HepG2 (cell line): ENCODE measurements around the gene MCAM. TPM values are rescaled to one million over a fixed set of nuclear protein-coding genes. Genes with fewer than 3 reads are reported as not detected.

ENCODE experiments used
- AGO2 ChIP-seq: fragments of 200-400 bp; formaldehyde crosslinking; optimal IDR thresholded peaks from 2 replicates; pipeline ENCODE3; 2017; ENCODE audit warnings: mild to moderate bottlenecking, low read depth, low read length, moderate library complexity
- ARNT ChIP-seq: fragments of 450-650 bp; IDR thresholded peaks from 2 replicates; pipeline ENCODE4 v1.6.1; 2017
- EEA1 ChIP-seq: sonication (generic); formaldehyde crosslinking; IDR thresholded peaks from 2 replicates; pipeline ENCODE4 v1.5.1; 2020; ENCODE audit warnings: mild to moderate bottlenecking, missing genetic modification reagents, borderline replicate concordance
- KAT7 ChIP-seq: IDR thresholded peaks from 2 replicates; pipeline ENCODE4 v1.6.1; 2018; ENCODE audit warnings: borderline replicate concordance, missing compliant biosample characterization
- KDM3A ChIP-seq: IDR thresholded peaks from 2 replicates; pipeline ENCODE4 v1.6.1; 2018; ENCODE audit warnings: low read depth, missing compliant biosample characterization
- KMT2A ChIP-seq: sonication (generic); formaldehyde crosslinking; IDR thresholded peaks from 2 replicates; pipeline ENCODE4 v1.4.0; 2020; ENCODE audit warnings: missing genetic modification reagents
- NFYB ChIP-seq: sonication (generic); formaldehyde crosslinking; IDR thresholded peaks from 2 replicates; pipeline ENCODE4 v1.4.0; 2020; ENCODE audit warnings: missing genetic modification reagents
- POLR2G ChIP-seq: fragments of 200-400 bp; formaldehyde crosslinking; IDR thresholded peaks from 2 replicates; pipeline ENCODE4 v1.6.1; 2018; ENCODE audit warnings: mild to moderate bottlenecking, low read depth, low read length, moderate library complexity
- SP2 ChIP-seq: sonication (generic); formaldehyde crosslinking; IDR thresholded peaks from 2 replicates; pipeline ENCODE4 v1.5.1; 2020; ENCODE audit warnings: mild to moderate bottlenecking, missing genetic modification reagents
- SP4 ChIP-seq: sonication (generic); formaldehyde crosslinking; IDR thresholded peaks from 2 replicates; pipeline ENCODE4 v1.8.1; 2023; ENCODE audit warnings: mild to moderate bottlenecking, missing genetic modification reagents
- TBP ChIP-seq: sonication (generic); formaldehyde crosslinking; IDR thresholded peaks from 2 replicates; pipeline ENCODE4 v1.5.0; 2020; ENCODE audit warnings: missing genetic modification reagents
- ZMYM4 ChIP-seq: sonication (generic); formaldehyde crosslinking; IDR thresholded peaks from 2 replicates; pipeline ENCODE4 v1.8.1; 2023; ENCODE audit warnings: mild to moderate bottlenecking, missing genetic modification reagents
- ZNF121 ChIP-seq: sonication (generic); formaldehyde crosslinking; IDR thresholded peaks from 2 replicates; pipeline ENCODE4 v1.5.0; 2020; ENCODE audit warnings: mild to moderate bottlenecking, missing genetic modification reagents
- ZNF430 ChIP-seq: sonication (generic); formaldehyde crosslinking; IDR thresholded peaks from 2 replicates; pipeline ENCODE4 v1.9.0; 2021; ENCODE audit warnings: mild to moderate bottlenecking, missing genetic modification reagents
- ZNF549 ChIP-seq: sonication (generic); formaldehyde crosslinking; IDR thresholded peaks from 2 replicates; pipeline ENCODE4 v1.5.0; 2020; ENCODE audit warnings: missing genetic modification reagents
- ZNF724P ChIP-seq: sonication (generic); formaldehyde crosslinking; IDR thresholded peaks from 2 replicates; pipeline ENCODE4 v1.8.0; 2022; ENCODE audit warnings: missing genetic modification reagents, borderline replicate concordance
- ZNF772 ChIP-seq: sonication (generic); formaldehyde crosslinking; IDR thresholded peaks from 2 replicates; pipeline ENCODE4 v1.5.0; 2020; ENCODE audit warnings: mild to moderate bottlenecking, missing genetic modification reagents
- ZNF777 ChIP-seq: sonication (generic); formaldehyde crosslinking; IDR thresholded peaks from 2 replicates; pipeline ENCODE4 v1.4.0; 2020; ENCODE audit warnings: missing genetic modification reagents
- ZNF841 ChIP-seq: sonication (generic); formaldehyde crosslinking; IDR thresholded peaks from 2 replicates; pipeline ENCODE4 v1.8.1; 2023; ENCODE audit warnings: missing genetic modification reagents, borderline replicate concordance
- ZSCAN31 ChIP-seq: sonication (generic); formaldehyde crosslinking; IDR thresholded peaks from 2 replicates; pipeline ENCODE4 v1.5.0; 2020; ENCODE audit warnings: low read depth, mild to moderate bottlenecking, missing genetic modification reagents
- polyA plus RNA-seq, 8 experiments: library from polyadenylated mRNA; depleted of rRNA in 3 of 8; stranded (reverse) in 7 of 8; unstranded in 1 of 8; fragments of >200 nt; fragmentation: Illumina TruSeq in 4 of 8; extraction: Trizol in 4 of 8; gene quantifications; 2 replicates each; pipeline versions ENCODE4 v1.2.1 to v1.2.3, GENCODE V29; 2011 to 2016; ENCODE audit warnings: low read depth in 4 of 8, missing spikeins in 1 of 8, mixed read lengths in 1 of 8; ENCODE audit not compliant: insufficient read depth in 1 of 8
- total RNA-seq, 5 experiments: library from RNA; depleted of rRNA; stranded (reverse); fragments of >200 nt; fragmentation: Illumina TruSeq; extraction: Trizol; gene quantifications; 2 replicates each; pipeline ENCODE4 v1.2.3, GENCODE V29; 2016; ENCODE audit warnings: low read depth in 1 of 5
- TF ChIP-seq, protein P1 (sequence below): sonication (generic); formaldehyde crosslinking; IDR thresholded peaks from 2 replicates; pipeline ENCODE4 v1.4.0; 2020; ENCODE audit warnings: missing genetic modification reagents, borderline replicate concordance
- TF ChIP-seq, protein P2 (sequence below): IDR thresholded peaks from 2 replicates; pipeline ENCODE4 v1.6.1; 2016; ENCODE audit warnings: mild to moderate bottlenecking, missing biosample characterization, missing genetic modification reagents
- TF ChIP-seq, protein P3 (sequence below): sonication (generic); formaldehyde crosslinking; IDR thresholded peaks from 2 replicates; pipeline ENCODE4 v1.4.0; 2020; ENCODE audit warnings: missing genetic modification reagents
- TF ChIP-seq, protein P4 (sequence below): IDR thresholded peaks from 2 replicates; pipeline ENCODE4 v1.6.1; 2018; ENCODE audit warnings: missing genetic modification reagents, mild to moderate bottlenecking, missing compliant biosample characterization

MCAM gene
- total and polyA plus RNA-seq, 2 of the 13 experiments (the other 11 are each of a cell fraction or from before 2014, with no cell fraction given): 12.1 to 15.2 TPM

DNA sequence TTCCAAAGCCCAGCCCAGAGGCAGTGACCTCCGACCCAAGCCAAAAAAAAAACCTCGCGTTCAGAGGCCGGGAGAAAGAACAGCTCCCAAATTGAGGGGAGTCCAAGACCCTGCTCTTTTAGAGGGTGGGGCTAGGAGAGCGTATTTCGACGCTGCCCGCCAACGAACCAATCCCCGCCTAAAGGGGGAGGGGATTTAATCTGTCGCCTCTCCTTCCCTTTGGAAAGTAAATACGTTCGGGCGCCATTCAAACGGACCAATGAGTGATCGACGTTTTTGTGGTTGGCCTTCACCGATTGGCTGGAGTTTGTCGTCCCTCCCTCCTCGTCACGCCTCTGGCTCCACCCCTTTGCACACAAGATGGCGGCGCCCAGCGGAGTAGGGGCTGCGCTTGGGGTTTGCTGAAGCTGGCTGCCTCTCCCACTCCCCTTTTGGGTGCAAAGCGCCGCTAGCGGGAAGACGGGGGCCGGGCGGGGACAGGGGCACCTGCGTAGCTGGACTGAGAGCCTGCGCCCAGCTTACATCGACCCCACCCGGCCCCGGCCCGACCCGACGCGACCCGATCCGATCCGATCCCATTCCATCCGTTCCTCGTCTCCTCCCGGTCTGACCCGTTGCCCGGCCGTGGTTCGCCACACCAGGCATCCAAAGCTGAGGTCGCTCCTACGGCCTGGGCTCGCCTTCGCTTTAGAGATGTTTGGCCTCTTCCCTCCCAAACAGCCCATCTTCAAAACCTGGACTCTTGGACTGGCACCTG lies 17.4 kb upstream of the MCAM start, which contains the start of gene RNF26 (continued):
- TF ChIP-seq ZNF777 (CRISPR knock-in tag) (peak; percentile 49; the same call in 1 of the 2 replicates), SP2 (CRISPR knock-in tag) (peak; percentile 81), NFYB (CRISPR knock-in tag) (peak; percentile 93), AGO2 (peak; percentile 60), EEA1 (0 out of 2 replicates have a peak, but pooled peaks have one; percentile 63), ARNT (no peak), POLR2G (peak; percentile 85), TBP (CRISPR knock-in tag) (no peak), ZSCAN31 (CRISPR knock-in tag) (0 out of 2 replicates have a peak, but pooled peaks have one; percentile 35), KAT7 (peak; percentile 62; the same call in 1 of the 2 replicates), ZNF121 (CRISPR knock-in tag) (no peak), KDM3A (CRISPR knock-in tag) (no peak), ZNF430 (CRISPR knock-in tag) (peak; percentile 64), ZNF841 (CRISPR knock-in tag) (no peak), ZMYM4 (CRISPR knock-in tag) (peak; percentile 48; the same call in 1 of the 2 replicates), ZNF549 (CRISPR knock-in tag) (no peak), KMT2A (CRISPR knock-in tag) (peak; percentile 90), ZNF724P (peak; percentile 37; the same call in 1 of the 2 replicates), ZNF772 (CRISPR knock-in tag) (0 out of 2 replicates have a peak, but pooled peaks have one; percentile 35), SP4 (peak; percentile 80)
- TF ChIP-seq, protein P1, sequence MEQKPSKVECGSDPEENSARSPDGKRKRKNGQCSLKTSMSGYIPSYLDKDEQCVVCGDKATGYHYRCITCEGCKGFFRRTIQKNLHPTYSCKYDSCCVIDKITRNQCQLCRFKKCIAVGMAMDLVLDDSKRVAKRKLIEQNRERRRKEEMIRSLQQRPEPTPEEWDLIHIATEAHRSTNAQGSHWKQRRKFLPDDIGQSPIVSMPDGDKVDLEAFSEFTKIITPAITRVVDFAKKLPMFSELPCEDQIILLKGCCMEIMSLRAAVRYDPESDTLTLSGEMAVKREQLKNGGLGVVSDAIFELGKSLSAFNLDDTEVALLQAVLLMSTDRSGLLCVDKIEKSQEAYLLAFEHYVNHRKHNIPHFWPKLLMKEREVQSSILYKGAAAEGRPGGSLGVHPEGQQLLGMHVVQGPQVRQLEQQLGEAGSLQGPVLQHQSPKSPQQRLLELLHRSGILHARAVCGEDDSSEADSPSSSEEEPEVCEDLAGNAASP (CRISPR knock-in tag): no peak
- TF ChIP-seq, protein P2, sequence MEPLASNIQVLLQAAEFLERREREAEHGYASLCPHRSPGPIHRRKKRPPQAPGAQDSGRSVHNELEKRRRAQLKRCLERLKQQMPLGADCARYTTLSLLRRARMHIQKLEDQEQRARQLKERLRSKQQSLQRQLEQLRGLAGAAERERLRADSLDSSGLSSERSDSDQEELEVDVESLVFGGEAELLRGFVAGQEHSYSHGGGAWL (CRISPR knock-in tag): peak; percentile 69
- TF ChIP-seq, protein P3, sequence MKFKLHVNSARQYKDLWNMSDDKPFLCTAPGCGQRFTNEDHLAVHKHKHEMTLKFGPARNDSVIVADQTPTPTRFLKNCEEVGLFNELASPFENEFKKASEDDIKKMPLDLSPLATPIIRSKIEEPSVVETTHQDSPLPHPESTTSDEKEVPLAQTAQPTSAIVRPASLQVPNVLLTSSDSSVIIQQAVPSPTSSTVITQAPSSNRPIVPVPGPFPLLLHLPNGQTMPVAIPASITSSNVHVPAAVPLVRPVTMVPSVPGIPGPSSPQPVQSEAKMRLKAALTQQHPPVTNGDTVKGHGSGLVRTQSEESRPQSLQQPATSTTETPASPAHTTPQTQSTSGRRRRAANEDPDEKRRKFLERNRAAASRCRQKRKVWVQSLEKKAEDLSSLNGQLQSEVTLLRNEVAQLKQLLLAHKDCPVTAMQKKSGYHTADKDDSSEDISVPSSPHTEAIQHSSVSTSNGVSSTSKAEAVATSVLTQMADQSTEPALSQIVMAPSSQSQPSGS: no peak; the same call in 1 of the 2 replicates
- TF ChIP-seq, protein P4, sequence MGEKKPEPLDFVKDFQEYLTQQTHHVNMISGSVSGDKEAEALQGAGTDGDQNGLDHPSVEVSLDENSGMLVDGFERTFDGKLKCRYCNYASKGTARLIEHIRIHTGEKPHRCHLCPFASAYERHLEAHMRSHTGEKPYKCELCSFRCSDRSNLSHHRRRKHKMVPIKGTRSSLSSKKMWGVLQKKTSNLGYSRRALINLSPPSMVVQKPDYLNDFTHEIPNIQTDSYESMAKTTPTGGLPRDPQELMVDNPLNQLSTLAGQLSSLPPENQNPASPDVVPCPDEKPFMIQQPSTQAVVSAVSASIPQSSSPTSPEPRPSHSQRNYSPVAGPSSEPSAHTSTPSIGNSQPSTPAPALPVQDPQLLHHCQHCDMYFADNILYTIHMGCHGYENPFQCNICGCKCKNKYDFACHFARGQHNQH: no peak
